ENCODE results near the gene LRRC1. TPM values are rescaled to one million over a fixed set of nuclear protein-coding genes. Genes with fewer than 3 reads are reported as not detected.

LRRC1 gene
- total and polyA plus RNA-seq, 2 donors (not counting 3 experiments of a cell fraction or from before 2014, with no cell fraction given): 5.6 to 11.7 TPM

GRCh38 chr6:53851561-53851960 lies 56.8 kb downstream of the LRRC1 start:
- dilution Hi-C loops (cut with MboI; ENCODE audit: extremely low pct_ligation_motif_present, low sequenced_read_pairs): no loop called here
- no peak overlapping the region for H2AFZ ChIP-seq (ENCODE audit: low read depth, low read length)
- H3K36me3 ChIP-seq (ENCODE audit: control insufficient read depth in 2 of 2, extremely low read depth in 1 of 2, insufficient read depth in 2 of 2, low read length in 2 of 2): no peaks in the 10 kb centered on the region
- H3K9me1 ChIP-seq (replicated peaks; ENCODE audit: control insufficient read depth, extremely low read depth, insufficient read depth, low read length): no peaks in the 10 kb centered on the region
- H4K20me1 ChIP-seq (replicated peaks; ENCODE audit: control insufficient read depth, extremely low read depth, insufficient read depth, low read length): peaks cover 2% of the 10 kb centered on the region
- no TSS peak for BruUV-seq (replicated peaks)
- no peaks in the 10 kb centered on the region for H3K9me3 ChIP-seq (replicated peaks; ENCODE audit: control insufficient read depth, insufficient read depth, low read length)
- CTCF ChIA-PET: no interaction called here
- TF ChIP-seq EZH2 (IDR thresholded peaks at IDR 0.05; ENCODE audit: borderline replicate concordance, low read depth, low read length, severe bottlenecking) (no peak), CTCF (IDR thresholded peaks at IDR 0.05; ENCODE audit: extremely low read depth in 1 of 2, insufficient read depth in 1 of 2, low read depth in 1 of 2, low read length in 2 of 2) (no peak), POLR2A (IDR thresholded peaks at IDR 0.05; ENCODE audit: low read depth, low read length) (no peak)
- peaks cover under 1% of the 10 kb centered on the region for H3K4me1 ChIP-seq (ENCODE audit: control insufficient read depth, extremely low read depth, insufficient read depth, low read length)
- no peak overlapping the region for H3K9ac ChIP-seq (replicated peaks; ENCODE audit: extremely low read depth, insufficient read depth, low read length)
- H3K4me3 ChIP-seq (replicated peaks in 1 of 3; ENCODE audit: insufficient read depth in 1 of 3, low read depth in 1 of 3, low read length in 3 of 3): no peak overlapping the region
- DNase-seq (ENCODE audit: low read depth, low spot score) (no peak), FAIRE-seq (no peak)
- no peak overlapping the region for H3K4me2 ChIP-seq (ENCODE audit: insufficient read depth, low read length)
- POLR2A ChIA-PET: no interaction called here
- intact Hi-C loops (cut with micrococcal nuclease): no loop called here
- no peak overlapping the region for H3K27ac ChIP-seq (ENCODE audit: insufficient read depth, low read depth, low read length)
- H3K79me2 ChIP-seq (ENCODE audit: control insufficient read depth, insufficient read depth, low read length): peaks cover 1% of the 10 kb centered on the region
- no peaks in the 10 kb centered on the region for H3K27me3 ChIP-seq (ENCODE audit: control insufficient read depth in 2 of 2, insufficient read depth in 2 of 2, low read length in 2 of 2)

GRCh38 chr6:53852805-53853204 lies 58.0 kb downstream of the LRRC1 start:
- Histone ChIP-seq H3K9me3 (replicated peaks; ENCODE audit: control insufficient read depth, insufficient read depth, low read length) (no peaks in the 10 kb centered on the region), H3K9ac (replicated peaks; ENCODE audit: extremely low read depth, insufficient read depth, low read length) (no peak overlapping the region), H3K4me1 (ENCODE audit: control insufficient read depth, extremely low read depth, insufficient read depth, low read length) (peaks cover 13% of the 10 kb centered on the region), H3K9me1 (replicated peaks; ENCODE audit: control insufficient read depth, extremely low read depth, insufficient read depth, low read length) (no peaks in the 10 kb centered on the region), H4K20me1 (replicated peaks; ENCODE audit: control insufficient read depth, extremely low read depth, insufficient read depth, low read length) (peaks cover 2% of the 10 kb centered on the region), H3K36me3 (ENCODE audit: control insufficient read depth in 2 of 2, extremely low read depth in 1 of 2, insufficient read depth in 2 of 2, low read length in 2 of 2) (no peaks in the 10 kb centered on the region), H2AFZ (ENCODE audit: low read depth, low read length) (no peak overlapping the region), H3K4me3 (replicated peaks in 1 of 3; ENCODE audit: insufficient read depth in 1 of 3, low read depth in 1 of 3, low read length in 3 of 3) (no peak overlapping the region), H3K27ac (ENCODE audit: insufficient read depth, low read depth, low read length) (no peak overlapping the region), H3K4me2 (ENCODE audit: insufficient read depth, low read length) (no peak overlapping the region), H3K27me3 (ENCODE audit: control insufficient read depth in 2 of 2, insufficient read depth in 2 of 2, low read length in 2 of 2) (no peaks in the 10 kb centered on the region), H3K79me2 (ENCODE audit: control insufficient read depth, insufficient read depth, low read length) (peaks cover 1% of the 10 kb centered on the region)
- POLR2A ChIA-PET: no interaction called here
- dilution Hi-C loops (cut with MboI; ENCODE audit: extremely low pct_ligation_motif_present, low sequenced_read_pairs) (no loop called here), intact Hi-C loops (cut with micrococcal nuclease) (no loop called here)
- TF ChIP-seq EZH2 (IDR thresholded peaks at IDR 0.05; ENCODE audit: borderline replicate concordance, low read depth, low read length, severe bottlenecking) (no peak), FOS (IDR thresholded peaks at IDR 0.05; ENCODE audit: borderline replicate concordance, insufficient read depth, low read length) (no peak), CTCF (IDR thresholded peaks at IDR 0.05; ENCODE audit: extremely low read depth in 1 of 2, insufficient read depth in 1 of 2, low read depth in 1 of 2, low read length in 2 of 2) (no peak), MAX (IDR thresholded peaks at IDR 0.05; ENCODE audit: insufficient read depth, insufficient read length) (no peak), GATA2 (IDR thresholded peaks at IDR 0.05; ENCODE audit: insufficient read depth, insufficient read length, low read depth, low read length) (no peak), JUN (IDR thresholded peaks at IDR 0.05; ENCODE audit: borderline replicate concordance, insufficient read depth, insufficient read length, low read depth) (no peak), POLR2A (IDR thresholded peaks at IDR 0.05; ENCODE audit: low read depth, low read length) (no peak), MYC (IDR thresholded peaks at IDR 0.05; ENCODE audit: low read depth, low read length) (no peak), POLR2AphosphoS5 (IDR thresholded peaks at IDR 0.05; ENCODE audit: insufficient read depth, low read depth, low read length) (no peak)
- FAIRE-seq (no peak), DNase-seq (ENCODE audit: low read depth, low spot score) (no peak)
- no TSS peak for BruUV-seq (replicated peaks)
- CTCF ChIA-PET: no interaction called here
